ENCODE results near the gene ASB2. TPM values are rescaled to one million over a fixed set of nuclear protein-coding genes. Genes with fewer than 3 reads are reported as not detected.
A peak's percentile ranks its signal among the peaks of the same experiment; 100 is the strongest.

The ASB2 gene
- total and polyA plus RNA-seq, 2 of the 13 experiments (the other 11 are each of a cell fraction or from before 2014, with no cell fraction given): 0.82 to 4.1 TPM

- no peak for FAIRE-seq
- no peaks in the 10 kb centered on the region for H3K9me3 ChIP-seq (ENCODE audit: low read length)
- POLR2A ChIA-PET: interaction anchor here (0.7 to 1.9 kb wide), 6 partner anchors 11 to 294 kb away, joined by 3 to 8 read pairs (median 3); no protein-coding TSS in a partner anchor
- in situ Hi-C loops (cut with HindIII; ENCODE audit: extremely low pct_ligation_motif_present, low pct_unique_long_range_greater_than_20kb): no loop called here
- BruUV-seq (replicated peaks): no TSS peak
- peaks cover 71% of the 10 kb centered on the region for H3K4me1 ChIP-seq (ENCODE audit: insufficient read depth, low read length)
- H2AFZ ChIP-seq (ENCODE audit: low read length): peak overlapping the region; percentile 48
- H3K4me2 ChIP-seq (ENCODE audit: low read depth, low read length): peak overlapping the region; percentile 81
- no peaks in the 10 kb centered on the region for H4K20me1 ChIP-seq (ENCODE audit: insufficient read depth, low read length)
- no peaks in the 10 kb centered on the region for H3K36me3 ChIP-seq (replicated peaks in 1 of 2; ENCODE audit: control insufficient read depth in 1 of 2, insufficient read depth in 2 of 2, low read length in 2 of 2)
- intact Hi-C loops (cut with micrococcal nuclease; ENCODE audit: unreplicated experiment): no loop called here
- no peak for DNase-seq (ENCODE audit: low spot score)
- H3K9ac ChIP-seq (ENCODE audit: insufficient read depth, low read depth, low read length): peak overlapping the region; percentile 61; the same call in 1 of the 2 replicates
- CTCF ChIA-PET (ENCODE audit: low intra/inter-chr PET ratio, low total read pairs): no interaction called here
- ATAC-seq: no peak
- WGBS (ENCODE audit: low lambda C conversion rate): 40% methylated on average over 6 of the region's 6 CpGs
- H3K27ac ChIP-seq (ENCODE audit: extremely low read length, insufficient read depth, low read length): no peak overlapping the region
- no peaks in the 10 kb centered on the region for H3K27me3 ChIP-seq (ENCODE audit: control insufficient read depth in 1 of 2, insufficient read depth in 2 of 2, low read length in 2 of 2)
- H3K4me3 ChIP-seq (replicated peaks in 1 of 3; ENCODE audit: insufficient read depth in 1 of 3, low read depth in 2 of 3, low read length in 3 of 3): peak overlapping the region; percentile 25 to 71 (median 29); a peak in 3 of 6 replicates
- peaks cover 2% of the 10 kb centered on the region for H3K79me2 ChIP-seq (ENCODE audit: insufficient read depth, low read length)
- no peak for TF ChIP-seq U2AF1 (optimal IDR thresholded peaks at IDR 0.05; ENCODE audit: low read depth, low read length)
- 0 out of 2 replicates have a peak, but pooled peaks have one; percentile 7 for TF ChIP-seq ZNF24 (IDR thresholded peaks at IDR 0.05)
- no peak for TF ChIP-seq AHDC1 (CRISPR knock-in tag; IDR thresholded peaks at IDR 0.05; ENCODE audit: borderline replicate concordance)
- 0 out of 2 replicates have a peak, but pooled peaks have one; percentile 1 for TF ChIP-seq BRD4 (CRISPR knock-in tag; IDR thresholded peaks at IDR 0.05)
Measured at GRCh38 chr14:94025720-94026119, 49.4 kb upstream of the ASB2 start.
